ENCODE results near the gene HYCC2.

Gene HYCC2

DNA sequence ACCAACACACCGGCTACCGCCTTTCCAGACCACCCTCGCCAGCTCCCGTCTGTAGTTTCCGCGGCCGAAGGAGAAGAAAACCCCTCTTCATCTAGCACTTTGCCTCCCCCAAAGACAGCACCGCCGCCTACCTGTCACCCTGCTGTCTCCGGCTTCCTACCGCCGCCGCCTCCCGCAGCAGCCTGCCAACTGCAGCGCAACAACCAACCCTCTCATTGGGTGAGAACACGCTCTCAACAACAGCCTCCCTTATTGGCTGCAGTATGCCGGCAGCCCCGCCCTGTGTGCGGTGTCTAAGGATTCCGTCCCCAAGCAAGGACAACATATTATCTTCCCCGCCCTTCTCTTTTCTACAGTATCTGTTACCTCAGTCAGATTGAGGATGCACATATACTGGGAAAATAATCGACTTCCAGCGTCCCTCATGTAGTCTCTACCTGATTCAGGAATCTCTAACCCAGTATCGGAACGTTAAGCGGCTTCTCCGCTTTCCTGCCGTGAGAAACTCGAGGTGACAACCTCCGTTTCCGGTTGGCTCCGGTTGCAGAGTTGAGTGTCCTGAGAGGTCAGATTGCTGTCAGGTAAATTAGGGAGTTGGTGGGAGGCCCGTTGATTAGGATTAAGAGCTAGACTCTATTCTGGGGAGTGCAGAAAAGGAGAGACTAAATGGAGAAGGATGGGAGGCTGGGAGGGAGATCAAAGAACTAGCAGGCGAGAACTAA, at the start of gene HYCC2, which contains the start of gene NDUFB3:
Gene HYCC2, minus strand, starts transcription at position 193 of the 722 bp plus-strand sequence. CDS start 47,662 bp downstream, outside the sequence.
Gene NDUFB3, plus strand, starts transcription at position 523 of the 722 bp plus-strand sequence. CDS start 6,882 bp downstream, outside the sequence.
- in situ Hi-C loops (cut with HindIII; ENCODE audit: low sequenced_read_pairs): no loop called here

DNA sequence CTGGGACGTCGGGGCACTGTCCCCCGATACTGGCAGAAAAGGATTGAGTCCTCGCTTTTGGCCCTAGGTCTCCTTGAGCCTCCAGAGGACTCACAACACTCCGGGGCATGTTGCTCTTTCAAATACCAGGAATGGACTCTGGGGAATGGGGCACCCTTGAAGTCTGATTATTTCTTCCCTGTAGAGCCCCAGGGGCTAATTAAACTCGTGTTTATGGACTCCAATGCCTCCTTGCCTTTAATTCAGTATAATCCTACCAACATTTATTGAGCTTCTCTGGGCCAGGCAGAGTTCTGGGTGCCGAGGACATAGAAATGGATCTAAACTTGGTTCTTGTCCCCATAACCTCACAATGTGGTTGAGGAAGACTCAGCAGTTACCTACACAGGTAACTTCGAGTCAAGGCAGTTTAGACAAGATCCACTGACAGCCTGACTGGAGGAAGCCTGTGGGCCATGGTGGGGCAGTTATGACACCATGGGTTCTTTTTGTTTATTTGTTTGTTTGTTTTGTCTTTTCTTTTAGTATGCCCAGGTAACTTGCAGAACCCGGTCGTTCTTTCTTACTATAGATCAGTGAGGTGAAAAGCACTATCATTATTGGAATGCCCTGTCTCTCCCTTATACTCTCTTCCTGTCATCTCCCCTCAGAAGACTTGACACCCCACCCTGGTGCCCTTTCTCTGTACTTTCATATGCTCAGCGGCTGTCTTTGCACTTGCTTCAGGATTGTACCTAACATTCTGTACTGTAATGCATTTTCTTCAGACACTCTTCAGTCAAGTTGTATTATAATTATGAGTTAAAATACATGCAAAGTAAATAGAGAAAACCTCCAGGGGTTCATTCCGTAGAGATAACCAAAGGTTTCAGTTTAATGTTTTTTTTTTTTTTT, 47.7 kb upstream of the HYCC2 start:
- in situ Hi-C loops (cut with HindIII; ENCODE audit: low sequenced_read_pairs): loop anchor here (5.0 kb wide), 2 partner anchors 33 to 83 kb away; no protein-coding TSS in a partner anchor

DNA sequence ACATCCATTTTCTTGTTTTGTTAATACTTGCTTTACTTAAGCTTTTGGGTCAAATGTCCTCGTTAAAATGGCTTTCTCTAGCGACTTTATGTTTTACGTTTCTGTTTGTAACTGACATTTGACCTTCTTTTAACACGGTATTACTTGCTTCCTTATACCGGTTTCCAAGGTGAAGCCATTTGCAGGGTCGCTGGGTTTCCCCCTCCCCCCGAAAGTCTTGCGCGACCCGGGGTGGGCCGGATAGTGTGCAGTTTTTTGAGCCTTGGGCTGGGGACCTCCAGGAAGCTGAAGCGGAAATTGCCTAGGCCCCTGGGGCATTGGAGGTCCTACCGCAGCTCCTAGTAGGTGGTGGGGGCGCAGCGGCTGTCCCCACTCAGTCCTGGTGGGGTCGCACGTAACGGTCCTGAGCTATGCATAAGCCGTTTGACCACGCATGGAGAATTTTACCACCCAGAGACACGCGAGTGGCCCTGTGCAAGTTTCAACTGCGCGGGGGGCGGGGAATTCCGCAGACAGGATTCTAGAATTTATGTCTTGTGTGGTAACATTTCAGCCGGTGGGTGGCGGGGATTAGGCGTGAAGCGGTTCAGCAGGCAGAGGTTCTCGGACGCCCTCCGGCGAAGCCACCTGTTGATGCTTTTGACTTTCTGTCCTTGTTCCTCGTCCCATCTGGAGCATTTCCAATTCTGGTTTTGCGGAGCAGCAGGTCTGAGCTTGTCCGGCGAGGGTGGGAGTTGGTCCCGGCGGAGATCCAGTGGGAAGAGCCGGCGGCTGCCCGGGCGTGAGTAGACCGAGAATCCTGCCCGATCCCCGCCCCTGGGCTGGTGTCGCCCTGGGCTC, 46.9 kb upstream of the HYCC2 start:
- in situ Hi-C loops (cut with HindIII; ENCODE audit: low sequenced_read_pairs): loop anchor here (5.0 kb wide), 2 partner anchors 34 to 84 kb away; no protein-coding TSS in a partner anchor

DNA sequence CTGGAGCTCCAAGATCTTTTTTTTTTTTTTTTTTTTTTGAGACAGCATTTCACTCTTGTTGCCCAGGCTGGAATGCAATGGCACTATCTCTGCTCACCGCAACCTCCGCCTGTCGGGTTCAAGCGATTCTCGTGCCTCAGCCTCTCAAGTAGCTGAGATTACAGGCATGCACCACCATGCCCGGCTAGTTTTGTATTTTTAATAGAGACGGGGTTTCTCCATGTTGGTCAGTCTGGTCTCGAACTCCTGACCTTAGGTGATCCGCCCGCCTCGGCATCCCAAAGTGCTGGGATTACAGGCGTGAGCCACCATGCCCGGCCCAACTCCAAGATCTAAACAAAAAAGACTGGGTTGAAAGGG, 46.2 kb upstream of the HYCC2 start:
- in situ Hi-C loops (cut with HindIII; ENCODE audit: low sequenced_read_pairs): loop anchor here (5.0 kb wide), 2 partner anchors 35 to 85 kb away; no protein-coding TSS in a partner anchor

DNA sequence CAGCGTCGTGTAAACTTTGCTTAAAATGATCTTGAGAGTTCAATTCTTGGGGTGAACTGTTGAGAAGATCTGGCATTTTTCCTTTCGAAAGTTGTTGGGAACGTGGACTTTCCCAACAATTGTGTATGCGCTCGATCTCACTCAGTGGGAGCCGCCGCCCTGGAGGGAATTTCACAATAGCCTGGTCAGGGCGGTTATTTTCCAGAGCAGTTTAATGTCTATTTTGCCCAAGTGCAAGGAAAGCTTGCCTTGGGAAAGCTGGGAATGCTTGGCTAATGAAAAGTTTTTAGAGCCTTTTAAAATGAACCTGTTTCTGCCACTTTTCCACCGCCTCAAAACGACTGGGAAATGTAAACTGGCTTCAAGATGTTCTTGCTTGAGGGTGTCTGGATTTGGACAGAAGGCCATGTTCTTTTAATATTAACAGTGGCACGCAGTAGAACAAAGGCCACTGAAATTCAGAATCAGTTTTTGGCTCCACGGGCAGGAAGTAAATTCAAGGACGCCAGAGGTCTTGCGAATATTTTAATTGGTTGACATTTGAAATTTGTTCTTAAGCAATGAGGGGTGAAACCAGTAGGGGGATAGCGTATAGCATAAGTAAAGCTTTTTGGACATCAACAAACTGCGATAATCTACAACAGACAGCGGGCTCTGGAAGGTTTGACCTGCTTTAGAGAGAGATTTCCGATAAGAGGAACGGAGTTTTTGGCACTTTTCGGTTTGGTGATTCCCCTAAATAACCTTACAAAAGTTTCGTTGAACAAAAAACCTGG, 45.7 kb upstream of the HYCC2 start:
- in situ Hi-C loops (cut with HindIII; ENCODE audit: low sequenced_read_pairs): loop anchor here (5.0 kb wide), 2 partner anchors 35 to 85 kb away; no protein-coding TSS in a partner anchor

DNA sequence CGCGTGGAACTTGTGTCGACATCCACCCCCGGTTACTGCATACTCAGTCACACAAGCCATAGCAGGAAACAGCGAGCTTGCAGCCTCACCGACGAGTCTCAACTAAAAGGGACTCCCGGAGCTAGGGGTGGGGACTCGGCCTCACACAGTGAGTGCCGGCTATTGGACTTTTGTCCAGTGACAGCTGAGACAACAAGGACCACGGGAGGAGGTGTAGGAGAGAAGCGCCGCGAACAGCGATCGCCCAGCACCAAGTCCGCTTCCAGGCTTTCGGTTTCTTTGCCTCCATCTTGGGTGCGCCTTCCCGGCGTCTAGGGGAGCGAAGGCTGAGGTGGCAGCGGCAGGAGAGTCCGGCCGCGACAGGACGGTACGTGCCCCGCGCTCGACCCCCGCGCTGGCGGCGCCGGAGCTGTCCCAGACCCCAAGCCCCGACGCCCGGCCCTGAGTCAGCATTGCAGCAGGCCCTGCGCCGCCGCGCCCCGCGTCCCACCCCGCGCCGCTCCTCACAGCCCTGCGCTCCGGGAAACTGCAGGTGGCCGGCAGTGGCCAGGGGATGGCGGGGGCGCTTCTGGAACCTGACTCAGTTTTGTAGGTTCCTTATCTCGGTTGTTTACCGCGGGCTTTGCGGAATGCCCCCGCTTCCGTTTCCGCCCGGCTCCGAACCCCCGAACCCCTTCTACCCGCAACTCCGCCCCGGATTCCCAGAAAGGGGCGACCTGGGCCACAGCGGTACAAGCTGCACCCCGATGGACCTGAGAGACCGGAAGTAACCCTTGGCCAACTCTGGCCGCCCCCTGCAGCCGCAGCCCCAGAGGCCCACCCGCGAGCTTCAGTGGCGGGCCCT, 44.9 kb upstream of the HYCC2 start, which contains the start of gene CFLAR:
Gene CFLAR, plus strand, starts transcription at position 50 of the 844 bp plus-strand sequence. CDS start 13,702 bp downstream, outside the sequence.
- in situ Hi-C loops (cut with HindIII; ENCODE audit: low sequenced_read_pairs): loop anchor here (5.0 kb wide), 2 partner anchors 36 to 86 kb away; no protein-coding TSS in a partner anchor

DNA sequence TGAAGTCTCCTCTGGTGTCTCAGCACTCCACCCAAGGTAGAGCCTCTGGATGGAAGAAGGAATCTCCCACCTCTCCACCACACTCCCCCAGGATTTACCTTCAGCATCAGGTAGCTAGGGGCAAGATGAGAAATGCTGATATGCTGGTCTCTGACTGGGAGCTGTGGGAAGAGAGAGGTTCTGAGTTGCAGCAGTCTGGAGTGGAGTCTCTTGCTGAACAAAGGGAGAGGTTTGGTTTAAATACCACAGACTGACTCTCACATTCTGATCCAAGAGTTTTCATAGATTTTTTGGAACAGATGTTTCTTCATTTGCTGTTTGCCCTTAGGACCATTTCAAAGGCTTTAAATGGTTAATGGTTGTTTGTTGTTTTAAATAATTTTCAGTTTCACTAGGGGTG, 43.4 kb upstream of the HYCC2 start:
- in situ Hi-C loops (cut with HindIII; ENCODE audit: low sequenced_read_pairs): loop anchor here (5.0 kb wide), 2 partner anchors 37 to 87 kb away; no protein-coding TSS in a partner anchor

DNA sequence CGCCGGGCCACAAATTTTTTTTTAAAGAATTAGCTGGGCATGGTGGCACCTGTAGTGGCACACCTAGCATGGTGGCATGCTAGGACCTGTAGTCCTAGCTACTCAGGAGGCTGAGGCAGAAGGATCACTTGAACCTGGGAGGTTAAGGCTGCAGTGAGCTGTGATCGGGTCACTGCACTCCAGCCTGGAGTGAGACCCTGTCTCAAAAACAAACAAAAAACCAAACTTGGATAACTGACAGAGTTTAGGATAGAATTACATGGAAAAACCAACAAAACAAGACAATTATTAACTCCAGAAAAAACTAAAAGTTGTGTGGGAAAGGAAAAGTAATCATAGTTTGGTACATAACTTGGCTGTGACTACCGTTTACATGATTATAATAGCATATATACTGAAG, 42.9 kb upstream of the HYCC2 start:
- in situ Hi-C loops (cut with HindIII; ENCODE audit: low sequenced_read_pairs): no loop called here

DNA sequence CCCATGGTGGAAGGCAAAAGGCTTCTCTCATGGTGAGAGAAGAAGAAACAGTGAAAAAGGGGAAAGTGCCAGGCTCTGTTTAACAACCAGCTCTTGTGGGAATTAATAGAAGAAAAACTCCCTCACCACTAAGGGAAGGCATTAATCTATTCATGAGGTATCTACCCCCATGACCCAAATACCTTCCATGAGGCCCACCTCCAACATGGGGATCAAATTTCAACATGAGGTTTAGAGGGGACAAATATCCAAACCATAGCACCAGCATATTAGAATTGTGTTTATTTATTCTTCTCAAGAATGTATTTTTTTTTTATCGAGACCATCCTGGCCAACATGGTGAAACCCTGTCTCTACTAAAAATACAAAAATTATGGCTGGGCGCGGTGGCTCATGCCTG, 39.6 kb upstream of the HYCC2 start:
- in situ Hi-C loops (cut with HindIII; ENCODE audit: low sequenced_read_pairs): no loop called here

DNA sequence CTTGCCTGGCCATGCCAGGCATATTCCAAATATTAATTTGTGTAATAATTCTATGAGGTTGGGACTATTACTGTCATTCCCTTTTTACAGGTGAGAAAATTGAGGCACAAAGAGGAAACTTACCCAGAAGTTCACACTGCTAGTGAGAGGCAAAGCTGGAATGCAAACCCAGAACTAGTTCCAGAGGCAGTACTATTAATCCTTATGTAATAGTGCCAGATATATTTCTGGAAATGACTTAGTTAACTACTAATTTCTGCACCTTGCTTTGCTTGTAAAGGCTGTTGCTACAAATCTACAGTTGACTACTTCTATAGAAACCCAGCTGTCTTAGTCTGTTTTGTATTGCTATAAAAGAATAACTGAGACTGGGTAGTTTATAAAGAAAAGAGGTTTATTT, 39.1 kb upstream of the HYCC2 start:
- in situ Hi-C loops (cut with HindIII; ENCODE audit: low sequenced_read_pairs): no loop called here

DNA sequence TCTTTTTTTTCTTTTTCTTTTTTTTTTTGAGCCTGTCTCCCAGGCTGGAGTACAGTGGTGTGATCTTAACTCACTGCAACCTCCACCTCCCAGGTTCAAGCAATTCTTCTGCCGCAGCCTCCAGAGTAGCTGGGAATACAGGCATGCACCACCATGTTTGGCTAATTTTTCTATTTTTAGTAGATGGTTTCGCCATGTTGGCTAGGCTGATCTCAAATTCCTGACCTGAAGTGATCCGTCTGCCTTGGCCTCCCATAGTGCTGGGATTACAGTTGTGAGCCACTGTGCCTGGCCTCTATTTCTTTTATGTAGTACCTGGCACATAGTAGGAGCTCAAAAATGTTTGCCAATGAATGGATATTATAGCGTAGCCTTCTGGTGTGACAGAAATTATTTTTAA, 37.7 kb upstream of the HYCC2 start:
- in situ Hi-C loops (cut with HindIII; ENCODE audit: low sequenced_read_pairs): no loop called here

DNA sequence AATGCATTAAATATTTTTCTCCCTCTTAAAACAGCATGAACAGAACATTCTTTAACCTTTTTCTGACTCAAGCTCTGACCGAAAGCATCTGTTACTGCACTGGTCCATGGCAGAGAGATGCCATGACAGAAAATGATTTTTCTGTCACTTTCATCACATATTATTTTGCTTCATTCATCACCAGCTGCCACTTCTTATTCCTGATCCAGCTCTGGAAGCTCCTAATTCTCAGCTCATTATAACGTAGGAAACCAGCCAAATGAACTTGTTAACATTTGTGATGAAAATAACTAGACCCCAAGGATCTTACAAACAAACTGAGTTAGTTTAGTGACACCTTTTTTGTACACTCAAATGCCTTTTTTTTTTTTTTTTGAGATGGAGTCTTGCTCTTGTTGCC, 36.9 kb upstream of the HYCC2 start:
- in situ Hi-C loops (cut with HindIII; ENCODE audit: low sequenced_read_pairs): no loop called here

DNA sequence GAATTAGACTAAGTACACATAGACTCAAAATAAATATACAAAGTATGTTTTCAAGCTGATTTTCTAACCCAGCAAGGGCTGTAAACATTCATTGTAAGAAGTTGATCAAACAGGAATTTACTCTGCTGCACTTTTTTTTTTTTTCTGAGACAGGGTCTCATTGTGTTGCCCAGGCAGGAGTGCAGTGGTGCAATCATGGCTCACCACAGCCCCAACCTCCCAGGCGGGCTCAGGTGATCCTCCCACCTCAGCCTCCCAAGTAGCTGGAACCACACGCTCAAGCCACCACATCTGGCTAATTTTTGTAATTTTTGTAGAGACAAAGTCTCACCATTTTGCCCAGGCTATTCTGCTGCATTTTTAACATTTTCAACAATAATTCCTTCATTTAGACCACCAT, 36.2 kb upstream of the HYCC2 start:
- in situ Hi-C loops (cut with HindIII; ENCODE audit: low sequenced_read_pairs): no loop called here

DNA sequence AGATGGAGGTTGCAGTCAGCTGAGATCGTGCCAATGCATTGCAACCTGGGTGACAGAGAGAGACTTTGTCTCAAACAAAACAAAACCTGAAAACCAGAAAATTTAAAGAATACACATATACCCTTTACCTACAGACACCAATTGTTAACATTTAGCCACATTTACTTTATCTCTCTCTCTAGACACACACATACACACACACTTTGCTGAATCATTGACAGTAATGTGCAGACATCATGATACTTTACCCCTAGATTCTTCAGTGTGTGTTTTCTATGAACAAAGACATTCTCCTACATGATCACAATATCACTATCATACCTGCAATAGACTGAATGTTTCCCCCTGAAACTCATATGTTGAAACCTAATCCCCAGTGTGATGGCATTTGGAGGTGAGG, 34.3 kb upstream of the HYCC2 start:
- in situ Hi-C loops (cut with HindIII; ENCODE audit: low sequenced_read_pairs): no loop called here

DNA sequence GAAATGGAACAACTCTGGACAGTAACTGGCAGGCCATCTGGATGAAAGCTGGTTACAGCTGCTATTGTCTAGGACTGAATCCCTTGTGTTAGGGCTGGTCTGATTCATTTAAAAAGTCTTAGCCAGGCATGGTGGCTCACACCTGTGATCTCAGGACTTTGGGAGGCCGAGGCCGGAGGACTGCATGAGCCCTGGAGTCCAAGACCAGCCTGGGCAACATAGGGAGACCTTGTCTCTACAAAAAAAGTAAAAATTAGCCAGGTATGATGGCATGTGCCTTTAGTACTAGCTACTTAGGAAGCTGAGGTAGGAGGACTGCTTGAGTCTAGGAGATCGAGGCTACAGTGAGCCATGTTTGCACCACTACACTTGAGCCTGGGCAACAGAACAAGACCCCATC, 29.0 kb upstream of the HYCC2 start:
- in situ Hi-C loops (cut with HindIII; ENCODE audit: low sequenced_read_pairs): no loop called here

DNA sequence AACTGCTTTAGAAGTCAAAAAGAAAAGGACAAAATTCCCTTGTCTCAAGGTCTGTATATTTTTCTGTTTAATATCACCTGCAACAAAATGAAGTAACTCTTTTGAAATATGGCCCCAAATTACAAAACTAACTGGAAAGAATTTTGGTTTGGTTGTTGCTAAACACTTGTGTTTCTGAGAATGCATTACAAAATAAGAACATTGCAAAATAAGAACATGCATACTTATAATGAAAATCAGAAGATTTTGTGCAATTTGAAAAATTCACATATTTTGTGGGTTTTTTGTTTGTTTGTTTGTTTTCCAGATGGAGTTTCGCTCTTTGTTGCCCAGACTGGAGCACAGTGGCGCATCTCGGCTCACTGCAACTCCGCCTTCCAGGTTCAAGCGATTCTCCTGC, 22.1 kb upstream of the HYCC2 start:
- in situ Hi-C loops (cut with HindIII; ENCODE audit: low sequenced_read_pairs): no loop called here

DNA sequence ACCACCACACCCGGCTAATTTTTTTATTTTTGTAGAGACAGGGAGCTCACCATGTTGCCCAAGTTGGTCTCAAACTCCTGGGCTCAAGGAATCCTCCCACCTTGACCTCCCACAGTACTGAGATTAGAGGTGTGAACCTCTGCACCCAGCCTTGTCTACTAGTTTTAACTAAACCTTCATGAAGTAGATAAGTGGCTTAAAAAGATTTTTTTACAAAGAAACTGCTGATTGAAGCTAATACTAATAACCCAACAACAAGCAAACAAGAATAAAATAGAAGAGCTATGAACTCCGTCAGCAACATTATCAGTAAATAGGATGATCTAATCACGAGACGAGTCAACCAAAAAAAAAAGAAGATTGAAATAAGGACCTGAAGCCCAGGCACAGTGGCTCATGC, 19.1 kb upstream of the HYCC2 start:
- in situ Hi-C loops (cut with HindIII; ENCODE audit: low sequenced_read_pairs): no loop called here

DNA sequence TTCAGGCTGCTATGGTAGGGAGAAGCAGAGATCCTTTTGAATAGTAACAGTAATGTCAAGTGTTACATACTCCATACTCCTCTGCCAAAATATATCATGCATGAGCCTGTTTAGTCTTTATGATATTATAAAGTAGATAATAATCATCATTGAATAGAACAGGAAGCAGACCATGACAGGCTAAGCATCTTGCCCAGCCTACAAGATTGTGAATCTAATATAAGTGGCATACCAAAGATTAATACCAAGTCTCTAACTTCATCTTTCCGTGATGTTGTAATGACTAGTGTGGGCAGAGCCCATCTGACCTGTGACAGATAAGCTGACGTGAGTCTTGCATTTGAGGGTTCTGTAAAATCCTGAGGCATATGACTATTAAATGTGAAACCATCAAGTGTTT, 13.4 kb upstream of the HYCC2 start:
- in situ Hi-C loops (cut with HindIII; ENCODE audit: low sequenced_read_pairs): no loop called here

DNA sequence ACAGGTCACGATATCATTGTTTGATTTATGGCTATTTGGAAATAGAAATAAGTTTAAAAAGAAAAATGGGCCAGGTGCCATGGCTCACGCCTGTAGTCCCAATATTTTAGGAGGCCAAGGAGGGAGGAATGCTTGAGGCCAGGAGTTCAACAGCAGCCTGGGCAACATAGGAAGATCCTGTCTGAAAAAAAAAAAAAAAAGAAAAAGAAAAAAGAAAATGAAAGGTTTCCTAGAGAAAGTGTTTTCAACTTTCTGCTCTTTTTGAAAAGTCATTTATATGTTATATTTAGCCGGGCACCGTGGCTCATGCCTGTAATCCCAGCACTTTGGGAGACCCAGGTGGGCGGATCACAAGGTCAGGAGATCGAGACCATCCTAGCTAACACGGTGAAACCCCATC, 3.5 kb upstream of the HYCC2 start:
- in situ Hi-C loops (cut with HindIII; ENCODE audit: low sequenced_read_pairs): no loop called here
